ENCODE results near the gene PKN1. TPM values are rescaled to one million over a fixed set of nuclear protein-coding genes. Genes with fewer than 3 reads are reported as not detected.

Gene PKN1
- total and polyA plus RNA-seq, 9 of the 15 experiments (the other 6 are each of a cell fraction or from before 2014, with no cell fraction given), result 0.30 to 228 (median 77.5) TPM

DNA sequence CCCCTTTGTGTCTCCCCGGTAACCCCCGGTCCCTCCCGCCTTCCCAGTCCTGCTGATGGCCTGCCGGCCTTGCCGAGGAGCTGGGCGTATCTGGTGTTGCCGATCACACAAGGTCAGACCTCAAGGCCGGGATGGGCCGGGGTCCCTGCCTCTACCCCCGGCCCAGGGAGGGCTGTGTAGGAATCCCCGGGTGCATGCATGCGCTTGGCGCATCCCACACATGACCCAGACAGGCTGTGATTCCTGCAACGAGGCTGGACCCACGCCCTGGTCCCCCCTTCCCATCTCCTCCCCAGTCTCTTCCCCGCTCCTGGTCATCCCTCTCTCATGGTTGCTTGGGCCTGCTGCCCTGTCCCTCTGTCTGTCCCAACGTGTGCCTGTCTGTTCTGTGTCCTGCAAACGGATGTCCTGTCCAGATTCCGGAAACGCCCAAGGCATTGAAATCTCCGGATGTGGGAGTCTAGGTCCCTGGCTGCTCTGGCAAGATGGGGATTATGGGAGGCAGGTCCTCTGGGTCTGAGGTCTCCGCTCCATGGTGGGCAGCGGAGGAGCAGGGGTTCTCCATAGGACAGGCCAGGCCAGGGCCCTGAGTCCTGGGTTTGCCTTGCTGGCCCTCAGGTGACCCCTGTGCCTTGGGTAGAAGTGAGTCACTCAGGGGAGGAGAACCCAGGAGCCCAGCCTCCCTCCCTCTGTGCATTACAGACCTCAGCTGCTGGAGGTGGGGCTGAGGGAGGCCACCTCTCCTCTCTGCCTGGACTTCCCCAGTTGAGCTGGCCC lies 1.6 kb downstream of the PKN1 start (continued):
- TF ChIP-seq ZKSCAN1 (IDR thresholded peaks at IDR 0.05; ENCODE audit: low read depth, low read length) (0 out of 2 replicates have a peak, but pooled peaks have one; percentile 22), RHOXF2B (CRISPR knock-in tag; conservative IDR thresholded peaks at IDR 0.05) (no peak), CBFA2T2 (conservative IDR thresholded peaks at IDR 0.05) (no peak), SUPT5H (IDR thresholded peaks at IDR 0.05) (peak; percentile 43; the same call in 1 of the 2 replicates), SRSF3 (IDR thresholded peaks at IDR 0.05; ENCODE audit: insufficient read depth, low read length) (no peak), ZNF3 (CRISPR knock-in tag; IDR thresholded peaks at IDR 0.05) (no peak), CREBBP (IDR thresholded peaks at IDR 0.05; ENCODE audit: low read depth, low read length) (no peak), FOS (IDR thresholded peaks at IDR 0.05; ENCODE audit: extremely low read depth, insufficient read length) (no peak), SIX5 (IDR thresholded peaks at IDR 0.05; ENCODE audit: borderline replicate concordance in 1 of 2, insufficient read depth in 1 of 2, low read depth in 1 of 2, low read length in 2 of 2) (no peak), COPS2 (conservative IDR thresholded peaks at IDR 0.05) (no peak)
- TF ChIP-seq, protein P1, sequence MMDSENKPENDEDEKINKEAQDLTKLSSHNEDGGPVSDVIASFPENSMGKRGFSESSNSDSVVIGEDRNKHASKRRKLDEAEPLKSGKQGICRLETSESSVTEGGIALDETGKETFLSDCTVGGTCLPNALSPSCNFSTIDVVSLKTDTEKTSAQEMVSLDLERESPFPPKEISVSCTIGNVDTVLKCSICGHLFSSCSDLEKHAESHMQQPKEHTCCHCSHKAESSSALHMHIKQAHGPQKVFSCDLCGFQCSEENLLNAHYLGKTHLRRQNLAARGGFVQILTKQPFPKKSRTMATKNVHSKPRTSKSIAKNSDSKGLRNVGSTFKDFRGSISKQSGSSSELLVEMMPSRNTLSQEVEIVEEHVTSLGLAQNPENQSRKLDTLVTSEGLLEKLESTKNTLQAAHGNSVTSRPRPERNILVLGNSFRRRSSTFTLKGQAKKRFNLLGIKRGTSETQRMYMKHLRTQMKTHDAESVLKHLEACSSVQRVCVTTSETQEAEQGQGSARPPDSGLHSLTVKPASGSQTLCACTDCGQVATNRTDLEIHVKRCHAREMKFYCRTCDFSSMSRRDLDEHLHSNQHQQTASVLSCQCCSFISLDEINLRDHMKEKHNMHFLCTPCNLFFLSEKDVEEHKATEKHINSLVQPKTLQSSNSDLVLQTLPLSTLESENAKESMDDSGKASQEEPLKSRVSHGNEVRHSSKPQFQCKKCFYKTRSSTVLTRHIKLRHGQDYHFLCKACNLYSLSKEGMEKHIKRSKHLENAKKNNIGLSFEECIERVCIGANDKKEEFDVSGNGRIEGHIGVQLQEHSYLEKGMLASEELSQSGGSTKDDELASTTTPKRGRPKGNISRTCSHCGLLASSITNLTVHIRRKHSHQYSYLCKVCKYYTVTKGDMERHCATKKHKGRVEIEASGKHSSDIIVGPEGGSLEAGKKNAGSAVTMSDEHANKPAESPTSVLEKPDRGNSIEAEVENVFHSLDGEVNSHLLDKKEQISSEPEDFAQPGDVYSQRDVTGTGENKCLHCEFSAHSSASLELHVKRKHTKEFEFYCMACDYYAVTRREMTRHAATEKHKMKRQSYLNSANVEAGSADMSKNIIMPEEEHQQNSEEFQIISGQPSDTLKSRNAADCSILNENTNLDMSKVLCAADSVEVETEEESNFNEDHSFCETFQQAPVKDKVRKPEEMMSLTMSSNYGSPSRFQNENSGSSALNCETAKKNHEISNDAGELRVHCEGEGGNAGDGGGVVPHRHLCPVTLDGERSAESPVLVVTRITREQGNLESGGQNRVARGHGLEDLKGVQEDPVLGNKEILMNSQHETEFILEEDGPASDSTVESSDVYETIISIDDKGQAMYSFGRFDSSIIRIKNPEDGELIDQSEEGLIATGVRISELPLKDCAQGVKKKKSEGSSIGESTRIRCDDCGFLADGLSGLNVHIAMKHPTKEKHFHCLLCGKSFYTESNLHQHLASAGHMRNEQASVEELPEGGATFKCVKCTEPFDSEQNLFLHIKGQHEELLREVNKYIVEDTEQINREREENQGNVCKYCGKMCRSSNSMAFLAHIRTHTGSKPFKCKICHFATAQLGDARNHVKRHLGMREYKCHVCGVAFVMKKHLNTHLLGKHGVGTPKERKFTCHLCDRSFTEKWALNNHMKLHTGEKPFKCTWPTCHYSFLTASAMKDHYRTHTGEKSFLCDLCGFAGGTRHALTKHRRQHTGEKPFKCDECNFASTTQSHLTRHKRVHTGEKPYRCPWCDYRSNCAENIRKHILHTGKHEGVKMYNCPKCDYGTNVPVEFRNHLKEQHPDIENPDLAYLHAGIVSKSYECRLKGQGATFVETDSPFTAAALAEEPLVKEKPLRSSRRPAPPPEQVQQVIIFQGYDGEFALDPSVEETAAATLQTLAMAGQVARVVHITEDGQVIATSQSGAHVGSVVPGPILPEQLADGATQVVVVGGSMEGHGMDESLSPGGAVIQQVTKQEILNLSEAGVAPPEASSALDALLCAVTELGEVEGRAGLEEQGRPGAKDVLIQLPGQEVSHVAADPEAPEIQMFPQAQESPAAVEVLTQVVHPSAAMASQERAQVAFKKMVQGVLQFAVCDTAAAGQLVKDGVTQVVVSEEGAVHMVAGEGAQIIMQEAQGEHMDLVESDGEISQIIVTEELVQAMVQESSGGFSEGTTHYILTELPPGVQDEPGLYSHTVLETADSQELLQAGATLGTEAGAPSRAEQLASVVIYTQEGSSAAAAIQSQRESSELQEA (IDR thresholded peaks at IDR 0.05; ENCODE audit: low read depth), result no peak
- TF ChIP-seq, protein P2, sequence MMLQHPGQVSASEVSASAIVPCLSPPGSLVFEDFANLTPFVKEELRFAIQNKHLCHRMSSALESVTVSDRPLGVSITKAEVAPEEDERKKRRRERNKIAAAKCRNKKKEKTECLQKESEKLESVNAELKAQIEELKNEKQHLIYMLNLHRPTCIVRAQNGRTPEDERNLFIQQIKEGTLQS (IDR thresholded peaks at IDR 0.05), result peak; percentile 71
- TF ChIP-seq, protein P2 (CRISPR knock-in tag; conservative IDR thresholded peaks at IDR 0.05), result no peak
- TF ChIP-seq, protein P3, sequence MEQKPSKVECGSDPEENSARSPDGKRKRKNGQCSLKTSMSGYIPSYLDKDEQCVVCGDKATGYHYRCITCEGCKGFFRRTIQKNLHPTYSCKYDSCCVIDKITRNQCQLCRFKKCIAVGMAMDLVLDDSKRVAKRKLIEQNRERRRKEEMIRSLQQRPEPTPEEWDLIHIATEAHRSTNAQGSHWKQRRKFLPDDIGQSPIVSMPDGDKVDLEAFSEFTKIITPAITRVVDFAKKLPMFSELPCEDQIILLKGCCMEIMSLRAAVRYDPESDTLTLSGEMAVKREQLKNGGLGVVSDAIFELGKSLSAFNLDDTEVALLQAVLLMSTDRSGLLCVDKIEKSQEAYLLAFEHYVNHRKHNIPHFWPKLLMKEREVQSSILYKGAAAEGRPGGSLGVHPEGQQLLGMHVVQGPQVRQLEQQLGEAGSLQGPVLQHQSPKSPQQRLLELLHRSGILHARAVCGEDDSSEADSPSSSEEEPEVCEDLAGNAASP (IDR thresholded peaks at IDR 0.05), result no peak; the same call in 1 of the 2 replicates
- TF ChIP-seq, protein P4, sequence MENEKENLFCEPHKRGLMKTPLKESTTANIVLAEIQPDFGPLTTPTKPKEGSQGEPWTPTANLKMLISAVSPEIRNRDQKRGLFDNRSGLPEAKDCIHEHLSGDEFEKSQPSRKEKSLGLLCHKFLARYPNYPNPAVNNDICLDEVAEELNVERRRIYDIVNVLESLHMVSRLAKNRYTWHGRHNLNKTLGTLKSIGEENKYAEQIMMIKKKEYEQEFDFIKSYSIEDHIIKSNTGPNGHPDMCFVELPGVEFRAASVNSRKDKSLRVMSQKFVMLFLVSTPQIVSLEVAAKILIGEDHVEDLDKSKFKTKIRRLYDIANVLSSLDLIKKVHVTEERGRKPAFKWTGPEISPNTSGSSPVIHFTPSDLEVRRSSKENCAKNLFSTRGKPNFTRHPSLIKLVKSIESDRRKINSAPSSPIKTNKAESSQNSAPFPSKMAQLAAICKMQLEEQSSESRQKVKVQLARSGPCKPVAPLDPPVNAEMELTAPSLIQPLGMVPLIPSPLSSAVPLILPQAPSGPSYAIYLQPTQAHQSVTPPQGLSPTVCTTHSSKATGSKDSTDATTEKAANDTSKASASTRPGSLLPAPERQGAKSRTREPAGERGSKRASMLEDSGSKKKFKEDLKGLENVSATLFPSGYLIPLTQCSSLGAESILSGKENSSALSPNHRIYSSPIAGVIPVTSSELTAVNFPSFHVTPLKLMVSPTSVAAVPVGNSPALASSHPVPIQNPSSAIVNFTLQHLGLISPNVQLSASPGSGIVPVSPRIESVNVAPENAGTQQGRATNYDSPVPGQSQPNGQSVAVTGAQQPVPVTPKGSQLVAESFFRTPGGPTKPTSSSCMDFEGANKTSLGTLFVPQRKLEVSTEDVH (IDR thresholded peaks at IDR 0.05; ENCODE audit: low read depth, partially characterized antibody), result no peak
